ENCODE data around the gene KCNIP1.

KCNIP1 gene

DNA sequence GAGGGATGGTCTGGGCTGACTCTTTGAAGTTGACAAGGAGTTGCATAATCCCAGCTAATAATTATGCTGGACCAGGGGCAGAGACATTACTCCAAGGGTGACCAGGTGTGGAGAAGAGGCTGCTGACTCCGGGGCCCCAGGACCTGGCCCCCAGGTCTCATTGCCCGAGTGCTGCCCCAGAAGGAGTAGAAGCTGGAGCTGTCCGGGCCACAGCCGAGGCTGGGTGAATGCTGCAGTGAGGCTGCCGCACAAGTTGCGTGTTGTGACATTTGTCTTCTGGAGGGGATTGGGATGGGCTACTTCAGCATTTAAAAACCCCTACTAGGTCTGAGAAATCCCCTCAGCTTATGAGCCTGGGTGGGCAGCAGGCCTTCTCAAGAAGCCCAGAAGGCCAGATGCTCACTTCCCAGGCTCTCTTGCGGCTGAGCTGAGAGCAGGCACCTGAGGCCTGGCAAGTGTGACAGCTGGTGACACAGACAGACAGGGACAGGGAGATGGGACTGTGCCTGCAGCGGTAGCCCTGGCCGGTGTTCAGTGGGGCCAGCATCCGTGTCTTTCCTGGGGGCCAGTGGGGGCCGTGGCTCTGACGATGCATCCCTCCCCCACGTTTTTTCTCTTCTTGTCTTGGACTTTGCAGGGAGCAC is 122.8 kb downstream of the KCNIP1 start:
- TF ChIP-seq YY1 (IDR thresholded peaks at IDR 0.05; ENCODE audit: low read depth) (no peak), CEBPB (IDR thresholded peaks at IDR 0.05) (0 out of 2 replicates have a peak, but pooled peaks have one; percentile 7), TAF1 (IDR thresholded peaks at IDR 0.05; ENCODE audit: low read depth) (no peak)
- TF ChIP-seq, protein P1, sequence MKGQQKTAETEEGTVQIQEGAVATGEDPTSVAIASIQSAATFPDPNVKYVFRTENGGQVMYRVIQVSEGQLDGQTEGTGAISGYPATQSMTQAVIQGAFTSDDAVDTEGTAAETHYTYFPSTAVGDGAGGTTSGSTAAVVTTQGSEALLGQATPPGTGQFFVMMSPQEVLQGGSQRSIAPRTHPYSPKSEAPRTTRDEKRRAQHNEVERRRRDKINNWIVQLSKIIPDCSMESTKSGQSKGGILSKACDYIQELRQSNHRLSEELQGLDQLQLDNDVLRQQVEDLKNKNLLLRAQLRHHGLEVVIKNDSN (IDR thresholded peaks at IDR 0.05), result no peak

DNA sequence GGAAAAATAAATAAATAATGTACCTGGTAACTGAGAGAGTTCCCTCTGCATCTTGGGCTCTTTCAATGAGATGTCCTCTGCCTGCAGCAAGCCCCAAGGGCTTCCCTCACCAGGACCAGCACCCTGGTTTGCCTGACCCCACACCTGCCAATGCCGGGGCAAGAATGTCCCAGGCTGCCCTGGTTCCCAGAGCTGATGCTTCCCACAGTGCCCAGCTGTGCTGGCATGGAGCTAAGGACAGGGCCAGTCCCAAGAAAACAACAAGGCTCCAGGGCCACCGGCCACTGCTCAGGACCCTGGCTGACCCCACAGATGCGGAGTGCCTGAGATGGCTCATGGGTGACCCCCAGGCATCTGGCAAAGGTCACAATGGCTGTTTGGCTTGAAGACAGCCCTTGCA is 123.5 kb downstream of the KCNIP1 start:
- no peak for TF ChIP-seq TAF1 (IDR thresholded peaks at IDR 0.05; ENCODE audit: low read depth)
- no peak for TF ChIP-seq CREB1 (IDR thresholded peaks at IDR 0.05; ENCODE audit: low read depth)
- no peak for TF ChIP-seq EP300 (IDR thresholded peaks at IDR 0.05; ENCODE audit: borderline replicate concordance)
- no peak for TF ChIP-seq EGR1 (IDR thresholded peaks at IDR 0.05)
- TF ChIP-seq, protein P2, sequence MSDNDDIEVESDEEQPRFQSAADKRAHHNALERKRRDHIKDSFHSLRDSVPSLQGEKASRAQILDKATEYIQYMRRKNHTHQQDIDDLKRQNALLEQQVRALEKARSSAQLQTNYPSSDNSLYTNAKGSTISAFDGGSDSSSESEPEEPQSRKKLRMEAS (IDR thresholded peaks at IDR 0.05), result no peak
- TF ChIP-seq FOXM1 (IDR thresholded peaks at IDR 0.05; ENCODE audit: borderline replicate concordance, low read depth), result no peak
- TF ChIP-seq NFIC (IDR thresholded peaks at IDR 0.05), result no peak
- TF ChIP-seq, protein P3, sequence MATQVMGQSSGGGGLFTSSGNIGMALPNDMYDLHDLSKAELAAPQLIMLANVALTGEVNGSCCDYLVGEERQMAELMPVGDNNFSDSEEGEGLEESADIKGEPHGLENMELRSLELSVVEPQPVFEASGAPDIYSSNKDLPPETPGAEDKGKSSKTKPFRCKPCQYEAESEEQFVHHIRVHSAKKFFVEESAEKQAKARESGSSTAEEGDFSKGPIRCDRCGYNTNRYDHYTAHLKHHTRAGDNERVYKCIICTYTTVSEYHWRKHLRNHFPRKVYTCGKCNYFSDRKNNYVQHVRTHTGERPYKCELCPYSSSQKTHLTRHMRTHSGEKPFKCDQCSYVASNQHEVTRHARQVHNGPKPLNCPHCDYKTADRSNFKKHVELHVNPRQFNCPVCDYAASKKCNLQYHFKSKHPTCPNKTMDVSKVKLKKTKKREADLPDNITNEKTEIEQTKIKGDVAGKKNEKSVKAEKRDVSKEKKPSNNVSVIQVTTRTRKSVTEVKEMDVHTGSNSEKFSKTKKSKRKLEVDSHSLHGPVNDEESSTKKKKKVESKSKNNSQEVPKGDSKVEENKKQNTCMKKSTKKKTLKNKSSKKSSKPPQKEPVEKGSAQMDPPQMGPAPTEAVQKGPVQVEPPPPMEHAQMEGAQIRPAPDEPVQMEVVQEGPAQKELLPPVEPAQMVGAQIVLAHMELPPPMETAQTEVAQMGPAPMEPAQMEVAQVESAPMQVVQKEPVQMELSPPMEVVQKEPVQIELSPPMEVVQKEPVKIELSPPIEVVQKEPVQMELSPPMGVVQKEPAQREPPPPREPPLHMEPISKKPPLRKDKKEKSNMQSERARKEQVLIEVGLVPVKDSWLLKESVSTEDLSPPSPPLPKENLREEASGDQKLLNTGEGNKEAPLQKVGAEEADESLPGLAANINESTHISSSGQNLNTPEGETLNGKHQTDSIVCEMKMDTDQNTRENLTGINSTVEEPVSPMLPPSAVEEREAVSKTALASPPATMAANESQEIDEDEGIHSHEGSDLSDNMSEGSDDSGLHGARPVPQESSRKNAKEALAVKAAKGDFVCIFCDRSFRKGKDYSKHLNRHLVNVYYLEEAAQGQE (IDR thresholded peaks at IDR 0.05; ENCODE audit: low read depth), result no peak
- TF ChIP-seq YY1 (IDR thresholded peaks at IDR 0.05; ENCODE audit: low read depth), result no peak
- TF ChIP-seq, protein P1 (IDR thresholded peaks at IDR 0.05), result no peak

DNA sequence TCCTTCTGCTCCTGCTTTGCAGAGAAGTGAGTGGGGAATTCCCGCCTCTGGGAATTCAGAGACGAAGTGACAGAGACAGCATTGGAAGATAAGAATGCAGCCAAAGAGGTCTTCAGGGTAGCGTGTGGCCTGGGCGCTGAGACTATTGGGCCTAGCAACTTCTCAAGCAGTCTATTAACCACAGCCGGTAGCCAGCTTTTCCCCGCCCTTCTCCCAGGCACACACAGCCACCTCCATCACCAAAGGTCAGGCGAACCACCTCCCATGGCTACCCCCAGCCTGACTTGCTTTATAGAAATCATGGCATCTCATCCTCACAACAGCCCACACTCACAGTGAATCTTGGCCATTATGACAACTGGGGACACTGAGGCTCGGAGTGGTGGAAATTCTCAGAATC is 124.2 kb downstream of the KCNIP1 start:
- TF ChIP-seq RAD21 (IDR thresholded peaks at IDR 0.05; ENCODE audit: low read depth) (no peak), EP300 (IDR thresholded peaks at IDR 0.05; ENCODE audit: borderline replicate concordance) (no peak), CEBPB (IDR thresholded peaks at IDR 0.05) (no peak), TCF12 (IDR thresholded peaks at IDR 0.05; ENCODE audit: low read depth) (no peak), ZBTB7A (IDR thresholded peaks at IDR 0.05; ENCODE audit: low read depth) (no peak), TEAD4 (IDR thresholded peaks at IDR 0.05) (no peak), TAF1 (IDR thresholded peaks at IDR 0.05; ENCODE audit: low read depth) (no peak), YY1 (IDR thresholded peaks at IDR 0.05; ENCODE audit: low read depth) (no peak), CREB1 (IDR thresholded peaks at IDR 0.05; ENCODE audit: low read depth) (no peak), NFIC (IDR thresholded peaks at IDR 0.05) (no peak), EGR1 (IDR thresholded peaks at IDR 0.05) (no peak)
- TF ChIP-seq, protein P2 (IDR thresholded peaks at IDR 0.05), result no peak
- TF ChIP-seq, protein P3 (IDR thresholded peaks at IDR 0.05; ENCODE audit: low read depth), result no peak

DNA sequence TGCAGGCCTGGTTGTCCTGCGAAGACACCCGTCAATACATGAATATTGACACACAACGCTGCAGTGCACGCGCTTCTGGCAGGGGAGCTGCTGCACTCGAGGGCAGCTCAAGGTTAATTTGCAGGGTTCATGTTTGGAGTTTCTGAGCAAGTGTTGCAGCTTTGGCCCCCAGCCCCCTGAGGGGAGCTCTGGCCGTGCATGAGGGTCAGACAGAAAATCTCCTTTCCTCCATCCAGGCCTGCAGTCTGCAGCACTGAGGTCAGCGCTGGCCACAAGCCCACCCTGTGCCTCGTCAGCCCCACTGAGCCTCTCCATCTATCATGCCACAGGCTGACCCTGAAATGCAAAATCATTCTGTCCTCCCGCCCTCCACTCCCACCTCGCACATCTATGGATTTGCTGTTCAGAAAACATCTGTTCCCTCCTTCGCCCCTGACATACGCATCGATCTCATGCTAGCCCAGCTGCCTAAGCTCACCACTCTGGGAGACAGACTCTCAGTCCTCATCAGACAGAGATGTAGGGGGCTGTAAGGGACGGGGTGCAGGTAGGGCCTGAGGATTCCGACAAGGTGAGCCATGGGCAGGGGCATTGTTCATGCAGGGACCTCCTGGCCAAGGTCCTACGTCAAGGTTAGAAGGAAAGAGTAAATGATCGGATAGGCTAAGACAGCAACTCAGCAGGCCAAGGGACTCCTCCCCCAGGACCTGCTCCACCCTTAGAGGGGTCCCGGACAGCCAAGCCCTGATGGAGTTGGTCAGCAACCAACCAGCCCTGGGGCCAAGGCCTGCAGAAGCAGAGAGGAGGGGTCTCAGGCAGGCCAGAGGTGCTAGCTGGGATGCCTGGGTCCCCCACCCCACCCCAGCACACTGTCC is 125.1 kb downstream of the KCNIP1 start:
- TF ChIP-seq, protein P3 (IDR thresholded peaks at IDR 0.05; ENCODE audit: low read depth), result no peak
- no peak for TF ChIP-seq ZBTB7A (IDR thresholded peaks at IDR 0.05; ENCODE audit: low read depth)
- TF ChIP-seq CREB1 (IDR thresholded peaks at IDR 0.05; ENCODE audit: low read depth), result no peak
- no peak for TF ChIP-seq EP300 (IDR thresholded peaks at IDR 0.05; ENCODE audit: borderline replicate concordance)
- TF ChIP-seq TEAD4 (IDR thresholded peaks at IDR 0.05), result no peak
- no peak for TF ChIP-seq RAD21 (IDR thresholded peaks at IDR 0.05; ENCODE audit: low read depth)
- no peak for TF ChIP-seq TAF1 (IDR thresholded peaks at IDR 0.05; ENCODE audit: low read depth)
- TF ChIP-seq NFIC (IDR thresholded peaks at IDR 0.05), result no peak

Data from Ishikawa (cell line).